H1 (cell line): Measurements from ENCODE around the gene FAM83B. TPM values are rescaled to one million over a fixed set of nuclear protein-coding genes. Genes with fewer than 3 reads are reported as not detected.

ENCODE experiments used
- CTCF ChIA-PET: fragments of 300-600 bp; sonication (Branson Sonifier 250); formaldehyde crosslinking; loops from one replicate; lab custom pipeline; 2021; ENCODE audit not compliant: partially characterized antibody; lab: Charles Lee
- POLR2A ChIA-PET: fragments of 300-600 bp; sonication (Branson Sonifier 250); formaldehyde crosslinking; loops from one replicate; lab custom pipeline; 2021; ENCODE audit warnings: inconsistent platforms; ENCODE audit not compliant: partially characterized antibody; lab: Charles Lee
- DNase-seq, 2 experiments: peaks; one replicate each; pipeline versions ENCODE4 v3.0.0 to v3.0.0-alpha.2; 2010 to 2022; ENCODE audit warnings: low spot score in 2 of 2, low read depth in 1 of 2, mixed read lengths in 1 of 2
- FAIRE-seq: peaks from 2 replicates; lab custom pipeline; 2011; peaks lifted over from hg19 to GRCh38; lab: Jason Lieb, UNC
- H2AFZ ChIP-seq: 2 replicates; pipeline ENCODE4 v1.8.1; 2012; ENCODE audit warnings: low read length, inconsistent platforms
- H2AK5ac ChIP-seq: 2 replicates; pipeline ENCODE4 v1.6.1; 2013; ENCODE audit warnings: low read depth, low read length
- H2BK120ac ChIP-seq: replicated peaks from 2 replicates; pipeline ENCODE3; 2013; ENCODE audit warnings: low read depth, low read length, inconsistent platforms
- H2BK12ac ChIP-seq: 2 replicates; pipeline ENCODE4 v1.6.1; 2013; ENCODE audit warnings: low read depth, low read length
- H2BK15ac ChIP-seq: 2 replicates; pipeline ENCODE4 v1.6.1; 2013; ENCODE audit warnings: low read length
- H2BK20ac ChIP-seq: 2 replicates; pipeline ENCODE4 v1.6.1; 2013; ENCODE audit warnings: low read length
- H2BK5ac ChIP-seq: 2 replicates; pipeline ENCODE4 v1.6.1; 2013; ENCODE audit warnings: low read depth, low read length
- H3K14ac ChIP-seq: 2 replicates; pipeline ENCODE4 v1.6.1; 2013; ENCODE audit warnings: inconsistent platforms; ENCODE audit not compliant: insufficient read length
- H3K18ac ChIP-seq: 2 replicates; pipeline ENCODE4 v1.6.1; 2013; ENCODE audit warnings: low read length; ENCODE audit errors: extremely low read depth
- H3K23ac ChIP-seq: 2 replicates; pipeline ENCODE4 v1.6.1; 2013; ENCODE audit warnings: inconsistent platforms; ENCODE audit not compliant: insufficient read length
- H3K23me2 ChIP-seq: 2 replicates; pipeline ENCODE4 v1.6.1; 2013; ENCODE audit warnings: low read depth, low read length
- H3K27ac ChIP-seq: 2 replicates; pipeline ENCODE4 v1.6.1; 2011; ENCODE audit warnings: low read depth, low read length, inconsistent platforms
- H3K27me3 ChIP-seq, 4 experiments: replicated peaks in 1 of 4; 1 replicate in 1 of 4; 2 replicates in 3 of 4; pipeline versions ENCODE4 v1.6.1 to v1.8.1; 2011 to 2013; ENCODE audit warnings: low read length in 3 of 4, mild to moderate bottlenecking in 3 of 4, inconsistent platforms in 2 of 4, mixed read lengths in 2 of 4, moderate library complexity in 1 of 4; ENCODE audit not compliant: control insufficient read depth in 3 of 4, insufficient read depth in 3 of 4; ENCODE audit errors: extremely low read depth in 1 of 4
- H3K36me3 ChIP-seq, 4 experiments: 2 replicates each; pipeline versions ENCODE4 v1.6.1 to v1.8.1; 2011 to 2013; ENCODE audit warnings: mild to moderate bottlenecking in 4 of 4, low read length in 3 of 4, moderate library complexity in 2 of 4, control low read depth in 1 of 4, inconsistent platforms in 1 of 4; ENCODE audit not compliant: insufficient read depth in 4 of 4, control insufficient read depth in 2 of 4
- H3K4ac ChIP-seq: replicated peaks from 2 replicates; pipeline ENCODE3; 2013; ENCODE audit warnings: low read length, low read depth, mixed read lengths, inconsistent platforms; ENCODE audit not compliant: insufficient read length
- H3K4me1 ChIP-seq, 4 experiments: replicated peaks in 1 of 4; 1 replicate in 1 of 4; 2 replicates in 3 of 4; pipeline versions ENCODE4 v1.6.1 to v1.8.1; 2011 to 2013; ENCODE audit warnings: low read length in 3 of 4, inconsistent platforms in 2 of 4, mixed read lengths in 1 of 4; ENCODE audit not compliant: insufficient read depth in 4 of 4, control insufficient read depth in 3 of 4
- H3K4me2 ChIP-seq, 2 experiments: 2 replicates each; pipeline versions ENCODE4 v1.6.1 to v1.8.1; 2011 to 2013; ENCODE audit warnings: low read depth in 2 of 2, low read length in 2 of 2, control low read depth in 1 of 2, inconsistent platforms in 1 of 2, mild to moderate bottlenecking in 1 of 2; ENCODE audit not compliant: insufficient read depth in 1 of 2
- H3K4me3 ChIP-seq, 4 experiments: fragments of 200-600, 300-600 bp in 1 of 4; sonication (generic), shearing (Covaris generic), sonication (Bioruptor Twin) in 1 of 4; 2 replicates each; pipeline versions ENCODE4 v1.5.1 to v1.8.1; 2011 to 2016; ENCODE audit warnings: low read length in 4 of 4, low read depth in 3 of 4, control low read depth in 2 of 4, inconsistent platforms in 2 of 4, mild to moderate bottlenecking in 2 of 4, mixed read lengths in 1 of 4, moderate library complexity in 1 of 4; ENCODE audit not compliant: insufficient read depth in 2 of 4; ENCODE audit errors: extremely low read depth in 1 of 4
- H3K56ac ChIP-seq: replicated peaks from 2 replicates; pipeline ENCODE3; 2013; ENCODE audit warnings: low read depth, mild to moderate bottlenecking, mixed read lengths, low read length, inconsistent platforms; ENCODE audit not compliant: insufficient read length
- H3K79me1 ChIP-seq: 2 replicates; pipeline ENCODE4 v1.6.1; 2013; ENCODE audit warnings: low read depth, low read length, control low read depth
- H3K79me2 ChIP-seq, 2 experiments: 2 replicates each; pipeline versions ENCODE4 v1.6.1 to v1.8.1; 2012 to 2013; ENCODE audit warnings: low read length in 2 of 2, mild to moderate bottlenecking in 2 of 2, inconsistent platforms in 1 of 2; ENCODE audit not compliant: insufficient read depth in 2 of 2, control insufficient read depth in 1 of 2
- H3K9ac ChIP-seq, 4 experiments: replicated peaks in 1 of 4; 1 replicate in 1 of 4; 2 replicates in 3 of 4; pipeline versions ENCODE4 v1.6.1 to v1.8.1; 2011 to 2013; ENCODE audit warnings: low read depth in 3 of 4, low read length in 3 of 4, control low read depth in 2 of 4, mild to moderate bottlenecking in 2 of 4, moderate library complexity in 2 of 4, inconsistent platforms in 1 of 4; ENCODE audit errors: extremely low read depth in 1 of 4
- H3K9me3 ChIP-seq, 2 experiments: 2 replicates each; pipeline versions ENCODE4 v1.6.1 to v1.8.1; 2012 to 2013; ENCODE audit warnings: mild to moderate bottlenecking in 2 of 2, moderate library complexity in 2 of 2, control low read depth in 1 of 2, inconsistent platforms in 1 of 2, low read depth in 1 of 2, low read length in 1 of 2, mixed read lengths in 1 of 2; ENCODE audit not compliant: insufficient read depth in 2 of 2
- H4K20me1 ChIP-seq, 2 experiments: replicated peaks in 1 of 2; 2 replicates each; pipeline versions ENCODE3 to v1.8.1; 2011 to 2013; ENCODE audit warnings: inconsistent platforms in 2 of 2, low read length in 2 of 2, mild to moderate bottlenecking in 1 of 2; ENCODE audit not compliant: insufficient read depth in 2 of 2, control insufficient read depth in 1 of 2
- H4K5ac ChIP-seq: 2 replicates; pipeline ENCODE4 v1.6.1; 2013; ENCODE audit warnings: low read length, low read depth, mixed read lengths, inconsistent platforms; ENCODE audit not compliant: insufficient read length
- H4K8ac ChIP-seq: 2 replicates; pipeline ENCODE4 v1.8.0; 2013; ENCODE audit warnings: mild to moderate bottlenecking, moderate library complexity, low read length, inconsistent platforms; ENCODE audit not compliant: insufficient read depth; ENCODE audit errors: extremely low read depth
- H4K91ac ChIP-seq: replicated peaks from 2 replicates; pipeline ENCODE3; 2013; ENCODE audit warnings: low read length, mixed read lengths, inconsistent platforms; ENCODE audit not compliant: insufficient read length
- CBX8 ChIP-seq: fragments of 300-800, 300-1000 bp; sonication (generic); IDR thresholded peaks from 2 replicates; pipeline ENCODE4 v1.7.1; 2016; ENCODE audit warnings: low read depth, low read length, borderline replicate concordance
- CHD2 ChIP-seq: IDR thresholded peaks from 2 replicates; pipeline ENCODE4 v1.6.1; 2012; ENCODE audit warnings: low read length, improper control_type of control experiment
- EP300 ChIP-seq, 2 experiments: IDR thresholded peaks; 1 replicate in 1 of 2; 2 replicates in 1 of 2; pipeline ENCODE4 v1.6.1; 2011 to 2012; ENCODE audit warnings: low read depth in 2 of 2, low read length in 2 of 2, mild to moderate bottlenecking in 2 of 2, borderline replicate concordance in 1 of 2, inconsistent platforms in 1 of 2, moderate library complexity in 1 of 2
- KDM1A ChIP-seq: fragments of 200-600, 300-600 bp; sonication (generic); IDR thresholded peaks from 2 replicates; pipeline ENCODE4 v1.7.1; 2016; ENCODE audit warnings: mild to moderate bottlenecking, low read length, borderline replicate concordance
- TBP ChIP-seq: IDR thresholded peaks from 2 replicates; pipeline ENCODE4 v1.6.1; 2011; ENCODE audit warnings: low read depth, low read length, improper control_type of control experiment
- WGBS, 2 experiments: shearing (Covaris generic) in 1 of 2; methylation state at CpG; one replicate each; pipeline versions ENCODE4 v1.1.6 to v1.1.7; 2013 to 2015; ENCODE audit warnings: low lambda C conversion rate in 2 of 2, mixed read lengths in 2 of 2, inconsistent platforms in 1 of 2, low coverage in 1 of 2, missing lambda C conversion rate in 1 of 2; ENCODE audit not compliant: insufficient replicate concordance in 2 of 2, insufficient coverage in 1 of 2, insufficient read length in 1 of 2; ENCODE audit errors: extremely low coverage in 1 of 2, missing lambda C conversion rate in 1 of 2; 5-methylcytosine and 5-hydroxymethylcytosine counted together
- polyA plus RNA-seq, 7 experiments: library from polyadenylated mRNA; depleted of rRNA in 3 of 7; stranded (reverse) in 5 of 7; unstranded in 2 of 7; fragments of >200 nt in 5 of 7; fragments of 200-250 nt in 2 of 7; gene quantifications; 1 replicate in 5 of 7; 2 replicates in 1 of 7; 4 replicates in 1 of 7; pipeline versions ENCODE4 v1.2.1 to v1.2.3, GENCODE V29; 2011 to 2013; ENCODE audit warnings: missing spikeins in 2 of 7, mixed read lengths in 2 of 7
- total RNA-seq: library from RNA; stranded (reverse); fragmentation: NEBNext Ultra II Directional; extraction: Animal tissue kit (Norgen Biotek cat#: 25700); gene quantifications from 2 replicates; pipeline ENCODE4 v1.2.1, GENCODE V29; 2021

Gene FAM83B
- total and polyA plus RNA-seq, 2 of the 8 experiments (the other 6 are each of a cell fraction or from before 2014, with no cell fraction given) = 0.71 to 5.7 TPM

DNA sequence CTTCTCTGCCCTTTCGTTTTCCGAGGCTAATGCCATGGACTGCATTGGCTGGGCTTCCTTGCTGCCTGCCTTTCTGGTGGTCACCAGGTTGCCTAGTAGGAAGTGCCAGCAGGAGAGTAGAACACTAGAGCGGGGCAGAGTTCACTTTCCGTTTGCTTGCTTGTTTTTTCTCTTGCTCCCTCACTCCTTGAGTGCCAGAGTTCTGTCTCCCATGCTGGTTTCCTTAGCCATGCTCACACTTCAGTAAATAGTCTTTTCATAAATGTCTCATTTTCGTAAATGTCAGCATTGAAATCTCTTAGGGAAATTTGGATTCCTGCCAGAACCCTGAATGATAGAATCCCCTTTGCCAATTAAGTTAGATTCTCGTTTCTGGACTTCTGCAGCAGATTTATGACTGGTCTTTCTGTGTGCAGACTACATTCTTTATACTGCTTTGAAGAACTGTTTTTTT lies 63.9 kb downstream of the FAM83B start:
- Histone ChIP-seq H3K79me1 (no peaks in the 10 kb centered on the region), H4K20me1 (no peaks in the 10 kb centered on the region), H3K36me3 (no peaks in the 10 kb centered on the region), H2BK20ac (no peak overlapping the region), H2BK12ac (no peak overlapping the region), H3K4me1 (no peaks in the 10 kb centered on the region), H3K4me2 (no peak overlapping the region), H4K5ac (no peak overlapping the region), H3K18ac (no peak overlapping the region), H3K79me2 (no peaks in the 10 kb centered on the region), H3K9ac (no peak overlapping the region), H3K23me2 (no peaks in the 10 kb centered on the region), H3K4me3 (no peak overlapping the region), H4K91ac (no peak overlapping the region), H2AFZ (no peak overlapping the region), H2AK5ac (no peak overlapping the region), H2BK120ac (no peak overlapping the region), H2BK15ac (no peak overlapping the region), H3K14ac (no peak overlapping the region), H3K27ac (no peak overlapping the region), H4K8ac (no peak overlapping the region), H3K9me3 (no peaks in the 10 kb centered on the region), H3K4ac (no peak overlapping the region), H3K27me3 (no peaks in the 10 kb centered on the region), H3K23ac (no peak overlapping the region), H3K56ac (no peak overlapping the region), H2BK5ac (no peak overlapping the region)
- FAIRE-seq (no peak), DNase-seq (no peak)
- TF ChIP-seq TBP (no peak), KDM1A (no peak), CHD2 (no peak), CBX8 (no peak), EP300 (IDR thresholded peaks at IDR 0.05; ENCODE audit: borderline replicate concordance in 1 of 2, low read depth in 2 of 2, low read length in 2 of 2) (no peak)
- WGBS, 2 experiments = 83% methylated on average over 6 of the region's 6 CpGs; no CpG with 5 or more reads in 1 of the 2 experiments
- CTCF ChIA-PET = no interaction called here
- POLR2A ChIA-PET = no interaction called here
